Lower leg skin (tissue), 4 donors: Measurements from ENCODE around the gene TRMT11. TPM values are rescaled to one million over a fixed set of nuclear protein-coding genes. Genes with fewer than 3 reads are reported as not detected.

ENCODE experiments used
- DNase-seq, 2 donors: peaks; one replicate each; pipeline ENCODE4 v3.0.0-alpha.2; 2019; ENCODE audit warnings: low spot score in 2 of 2
- H3K4me3 ChIP-seq: fragments of 200-600 bp; sonication (generic); 2 replicates; pipeline ENCODE4 v1.5.1; 2017; ENCODE audit warnings: mild to moderate bottlenecking, low read depth; ENCODE audit not compliant: poor library complexity, severe bottlenecking
- CTCF ChIP-seq, 3 donors: fragments of 450-650 bp; IDR thresholded peaks; one replicate each; pipeline ENCODE4 v1.5.1; 2016; ENCODE audit warnings: antibody characterized with exemption in 3 of 3, mild to moderate bottlenecking in 3 of 3, moderate library complexity in 2 of 3
- POLR2A ChIP-seq, 2 donors: fragments of 450-650 bp; IDR thresholded peaks; one replicate each; pipeline ENCODE4 v1.6.1; 2016 to 2017; ENCODE audit warnings: antibody characterized with exemption in 2 of 2, mild to moderate bottlenecking in 1 of 2, moderate library complexity in 1 of 2
- WGBS, 2 donors: methylation state at CpG; one replicate each; pipeline ENCODE4 v1.1.5; 2018; 5-methylcytosine and 5-hydroxymethylcytosine counted together
- intact Hi-C: fragments of 100-400 bp; cut with DNase I; formaldehyde crosslinking; loops from one replicate; pipeline ENCODE4 v1.15.0; 2023; ENCODE audit warnings: low total_unique reads
- total RNA-seq, 4 donors: library from RNA; depleted of rRNA; stranded (reverse); fragments of >200 nt; gene quantifications; one replicate each; pipeline ENCODE4 v1.1.0, GENCODE V29; 2016

The TRMT11 gene
- total RNA-seq, 4 donors from 2014 or later, result 8.1 to 14.0 (median 11.0) TPM

DNA sequence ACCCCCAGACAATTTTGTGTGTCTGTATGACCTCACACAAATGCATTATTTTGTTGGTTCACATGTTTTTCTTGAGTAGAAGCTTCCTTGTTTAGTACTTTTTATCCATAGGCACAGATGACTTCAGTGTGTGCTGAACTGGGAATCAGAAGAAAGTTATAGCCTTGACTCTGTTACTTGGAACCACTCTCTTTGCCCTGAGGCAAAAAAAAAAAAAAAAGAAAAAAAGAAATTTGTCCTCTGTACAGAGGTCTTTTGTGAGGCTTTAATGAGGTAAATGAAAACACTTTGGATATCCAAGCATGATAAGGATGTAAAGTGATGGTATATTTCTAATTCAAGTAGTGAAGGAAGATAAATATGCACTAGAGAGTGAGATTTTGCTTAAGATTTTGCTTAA is 51.9 kb downstream of the TRMT11 start:
- intact Hi-C loops, result no loop called here
- no peak for DNase-seq
- no peak for TF ChIP-seq CTCF (IDR thresholded peaks at IDR 0.05)
- TF ChIP-seq POLR2A (IDR thresholded peaks at IDR 0.05), result no peak
- no peak overlapping the region for H3K4me3 ChIP-seq

DNA sequence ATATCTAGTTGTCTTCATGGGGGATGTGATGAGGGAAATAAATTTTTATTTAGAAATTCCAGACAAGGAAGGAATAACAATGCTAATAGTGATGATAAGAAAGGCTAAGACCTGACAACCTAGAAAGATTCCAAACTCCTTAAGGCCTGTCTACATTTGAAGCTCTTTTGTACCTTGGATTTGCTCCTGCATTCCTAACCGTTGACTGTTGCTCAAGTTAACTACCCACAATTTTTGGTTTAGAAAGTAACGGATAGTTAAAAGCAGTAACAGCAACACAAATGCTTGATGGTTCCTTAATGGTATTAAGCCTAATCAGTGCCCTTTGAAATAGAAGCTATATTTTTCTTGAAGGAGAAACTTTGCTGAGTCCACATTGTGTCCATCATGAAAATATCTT is 52.9 kb downstream of the TRMT11 start:
- no peak for DNase-seq
- no peak overlapping the region for H3K4me3 ChIP-seq
- intact Hi-C loops, result no loop called here
- 80 to 87% methylated on average over 2 of the region's 2 CpGs for WGBS, 2 donors
- no peak for TF ChIP-seq CTCF (IDR thresholded peaks at IDR 0.05)
- no peak for TF ChIP-seq POLR2A (IDR thresholded peaks at IDR 0.05)

- intact Hi-C loops, result no loop called here
- no peak overlapping the region for H3K4me3 ChIP-seq
- no peak for DNase-seq
- WGBS, 2 donors, result 82 to 92% methylated on average over 4 of the region's 4 CpGs
- TF ChIP-seq POLR2A (IDR thresholded peaks at IDR 0.05), result no peak
- no peak for TF ChIP-seq CTCF (IDR thresholded peaks at IDR 0.05)
These were observed 54.1 kb downstream of the TRMT11 start for GRCh38 chr6:126040394-126040793.

DNA sequence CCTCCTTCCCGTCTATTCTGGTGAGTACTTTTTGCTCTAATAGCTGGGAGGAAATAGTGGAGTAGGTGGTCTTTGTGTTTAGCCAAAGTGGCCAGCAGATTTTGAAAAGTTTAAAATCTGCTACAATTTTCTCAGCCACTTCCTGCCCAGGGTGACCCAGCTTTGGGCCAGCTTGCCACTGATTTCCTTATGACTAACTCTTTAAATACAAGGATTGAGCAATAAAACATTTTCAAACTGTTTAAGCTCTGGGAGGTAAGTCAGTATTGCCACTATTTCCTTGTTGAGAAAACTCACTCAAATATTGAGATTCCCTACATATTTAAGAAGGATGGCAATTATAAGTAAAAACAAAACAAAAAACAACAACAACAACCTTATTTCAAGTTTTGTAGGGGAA is 54.5 kb downstream of the TRMT11 start:
- no peak for DNase-seq
- intact Hi-C loops, result no loop called here
- WGBS, 2 donors, result 65 to 82% methylated on average over 1 of the region's 1 CpG
- no peak overlapping the region for H3K4me3 ChIP-seq
- no peak for TF ChIP-seq POLR2A (IDR thresholded peaks at IDR 0.05)
- no peak for TF ChIP-seq CTCF (IDR thresholded peaks at IDR 0.05)

DNA sequence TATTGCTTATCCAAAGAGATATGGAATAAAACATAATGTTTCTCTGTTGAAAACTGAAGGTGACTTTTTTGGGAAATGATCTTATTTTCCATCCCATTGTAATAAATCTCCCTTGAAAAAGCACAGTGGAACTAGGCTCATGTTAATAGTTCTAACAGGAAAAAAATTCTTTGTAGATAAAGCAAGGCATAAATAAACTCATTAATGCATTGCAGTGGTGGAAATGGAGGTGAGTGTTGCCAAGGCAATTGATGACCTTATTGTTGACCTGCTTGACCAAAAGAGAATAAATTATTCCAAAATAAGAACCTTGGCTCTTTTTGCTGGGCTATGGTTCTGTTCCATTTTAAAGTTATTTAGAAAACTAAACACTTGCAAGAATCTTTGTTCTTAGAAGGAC is 55.2 kb downstream of the TRMT11 start:
- no peak for DNase-seq
- TF ChIP-seq POLR2A (IDR thresholded peaks at IDR 0.05) (no peak), CTCF (IDR thresholded peaks at IDR 0.05) (no peak)
- intact Hi-C loops, result no loop called here
- no peak overlapping the region for H3K4me3 ChIP-seq

DNA sequence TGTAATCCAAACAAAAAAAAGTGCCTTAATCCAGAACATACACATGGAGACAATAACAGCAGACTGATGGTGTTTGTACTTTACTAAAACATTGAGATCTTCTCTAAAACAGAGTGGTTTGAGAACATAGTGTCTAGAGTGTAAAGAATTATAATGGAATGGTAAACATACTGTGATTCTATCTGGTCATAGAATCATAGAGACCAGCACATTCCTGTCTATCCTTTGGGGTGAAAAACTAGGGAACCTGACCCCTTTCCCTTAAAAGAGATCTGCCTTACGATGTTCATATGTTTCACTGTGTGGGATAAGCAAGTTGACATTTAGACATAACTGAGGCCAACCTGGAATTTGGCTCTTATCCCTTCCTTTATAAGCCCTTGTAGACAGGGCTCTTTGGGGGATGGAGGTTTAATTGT is 55.7 kb downstream of the TRMT11 start:
- intact Hi-C loops, result no loop called here
- no peak overlapping the region for H3K4me3 ChIP-seq
- TF ChIP-seq CTCF (IDR thresholded peaks at IDR 0.05) (no peak), POLR2A (IDR thresholded peaks at IDR 0.05) (no peak)
- 90 to 94% methylated on average over 1 of the region's 1 CpG for whole genome bisulfite sequencing, 2 donors
- DNase-seq, result no peak
